Measurements from ENCODE around the gene FAM229A.
A peak's percentile ranks its signal among the peaks of the same experiment; 100 is the strongest.
"Not testable (repeated sequence)": the region's sequence is repeated elsewhere in the genome, so short reads cannot be mapped to it uniquely, and the experiment has no call there.

The FAM229A gene

GRCh38 chr1:32362474-32363313 is at the start of gene FAM229A, which contains the start of gene TSSK3:
TSS of gene FAM229A (minus strand) at chr1:32362485. CDS start at chr1:32362091, 394 bp downstream.
TSS of gene TSSK3 (plus strand) at chr1:32362539. CDS start at chr1:32362702, 163 bp downstream.
- DNase-seq: no peak

GRCh38 chr1:32411261-32411660 is 49.0 kb upstream of the FAM229A start:
- DNase-seq: no peak

GRCh38 chr1:32406629-32407111 is 44.4 kb upstream of the FAM229A start:
- no peak for DNase-seq

GRCh38 chr1:32405672-32406467 is 43.6 kb upstream of the FAM229A start:
- DNase-seq: no peak

- DNase-seq: no peak
These were observed 42.7 kb upstream of the FAM229A start for GRCh38 chr1:32404946-32405345.

- peak; percentile 73 for DNase-seq
These were observed 38.8 kb upstream of the FAM229A start for GRCh38 chr1:32400876-32401631.

- DNase-seq: no peak
These were observed 37.6 kb upstream of the FAM229A start for GRCh38 chr1:32399843-32400242.

GRCh38 chr1:32398401-32398800 is 36.1 kb upstream of the FAM229A start:
- no peak for DNase-seq

- not testable (repeated sequence) for DNase-seq
These were observed 34.2 kb upstream of the FAM229A start for GRCh38 chr1:32396524-32396923.

GRCh38 chr1:32394890-32395432 is 32.7 kb upstream of the FAM229A start:
- no peak for DNase-seq

- DNase-seq: peak; percentile 99
These were observed 32.0 kb upstream of the FAM229A start, which contains the start of gene BSDC1 for GRCh38 chr1:32394141-32394889. TSS of gene BSDC1 (minus strand) at chr1:32394441. CDS start at chr1:32394414, 27 bp downstream.

GRCh38 chr1:32393832-32394140 is 31.5 kb upstream of the FAM229A start:
- no peak for DNase-seq

GRCh38 chr1:32393136-32393535 is 30.9 kb upstream of the FAM229A start:
- DNase-seq: peak; percentile 21

GRCh38 chr1:32392325-32392724 is 30.0 kb upstream of the FAM229A start:
- DNase-seq: no peak

- no peak for DNase-seq
These were observed 28.9 kb upstream of the FAM229A start for GRCh38 chr1:32390904-32391870.

GRCh38 chr1:32388641-32389040 is 26.4 kb upstream of the FAM229A start:
- DNase-seq: no peak

GRCh38 chr1:32386676-32387392 is 24.5 kb upstream of the FAM229A start:
- no peak for DNase-seq

GRCh38 chr1:32380057-32380456 is 17.8 kb upstream of the FAM229A start:
- no peak for DNase-seq

- DNase-seq: no peak
These were observed 15.4 kb upstream of the FAM229A start for GRCh38 chr1:32377541-32378220.
